ENCODE measurements around the gene EXOC1L. TPM values are rescaled to one million over a fixed set of nuclear protein-coding genes. Genes with fewer than 3 reads are reported as not detected.

Gene EXOC1L
- total and polyA plus RNA-seq, 9 of the 15 experiments (the other 6 are each of a cell fraction or from before 2014, with no cell fraction given), result 0.38 to 3.9 (median 1.0) TPM; not detected in 1

GRCh38 chr4:55808632-55809031, 11.0 kb upstream of the EXOC1L start:
- WGBS (ENCODE audit: insufficient coverage, low coverage, missing lambda C conversion rate), result 18% methylated on average over 5 of the region's 5 CpGs
- Histone ChIP-seq H3K4me3 (no peak overlapping the region), H2AFZ (ENCODE audit: low read depth, low read length) (peak overlapping the region; percentile 62), H3K79me2 (ENCODE audit: control insufficient read depth, insufficient read depth, low read length) (no peaks in the 10 kb centered on the region), H3K4me1 (replicated peaks in 1 of 2; ENCODE audit: control insufficient read depth in 2 of 2, insufficient read depth in 2 of 2, low read length in 2 of 2) (no peaks in the 10 kb centered on the region; a peak in 1 of 5 replicates), H4K20me1 (replicated peaks; ENCODE audit: control insufficient read depth, insufficient read depth, low read length) (no peaks in the 10 kb centered on the region), H3K9me3 (replicated peaks; ENCODE audit: control insufficient read depth, insufficient read depth, low read depth, low read length) (no peaks in the 10 kb centered on the region), H3K4me2 (ENCODE audit: insufficient read depth, low read length) (peak overlapping the region; percentile 12; the same call in 1 of the 2 replicates), H3K36me3 (ENCODE audit: control insufficient read depth, insufficient read depth, low read length) (no peaks in the 10 kb centered on the region), H3K9me1 (ENCODE audit: control insufficient read depth, insufficient read depth, low read length) (no peaks in the 10 kb centered on the region), H3K9ac (ENCODE audit: insufficient read depth in 1 of 2, low read depth in 2 of 2, low read length in 2 of 2) (no peak overlapping the region), H3K27me3 (ENCODE audit: control insufficient read depth in 2 of 2, insufficient read depth in 2 of 2, low read length in 2 of 2) (no peaks in the 10 kb centered on the region; a peak in 1 of 5 replicates), H3K27ac (ENCODE audit: extremely low read depth, low read depth, low read length) (no peak overlapping the region)
- DNase-seq (ENCODE audit: extremely low read depth in 1 of 4, low spot score in 3 of 4) (peak in 1 of 4 experiments; percentile 8), ATAC-seq (peak; percentile 49; the same call in 2 of the 3 replicates), FAIRE-seq (no peak)
- CTCF ChIA-PET (ENCODE audit: low intra/inter-chr PET ratio), result no interaction called here
- POLR2A ChIA-PET, result interaction anchor here (1.0 to 2.4 kb wide), 5 partner anchors 10 to 18 kb away, joined by 3 to 9 read pairs (median 4); partner anchors contain the start of gene EXOC1L
- intact Hi-C loops (cut with micrococcal nuclease) (no loop called here), in situ Hi-C loops (cut with MboI) (no loop called here)
- no TSS peak for BruUV-seq (replicated peaks)
- TF ChIP-seq PHF21A (IDR thresholded peaks at IDR 0.05; ENCODE audit: borderline replicate concordance, low read depth), result peak; percentile 53; the same call in 1 of the 2 replicates
- TF ChIP-seq THRB (CRISPR knock-in tag; conservative IDR thresholded peaks at IDR 0.05), result no peak

GRCh38 chr4:55817691-55818090, 1.9 kb upstream of the EXOC1L start:
- intact Hi-C loops (cut with micrococcal nuclease), result no loop called here
- Histone ChIP-seq H3K27ac (ENCODE audit: extremely low read depth, low read depth, low read length) (no peak overlapping the region), H3K36me3 (ENCODE audit: control insufficient read depth, insufficient read depth, low read length) (no peaks in the 10 kb centered on the region), H3K4me1 (replicated peaks in 1 of 2; ENCODE audit: control insufficient read depth in 2 of 2, insufficient read depth in 2 of 2, low read length in 2 of 2) (peaks cover 0 to 4% of the 10 kb centered on the region in 2 experiments; a peak in 3 of 5 replicates), H3K9me3 (replicated peaks; ENCODE audit: control insufficient read depth, insufficient read depth, low read depth, low read length) (no peaks in the 10 kb centered on the region), H3K4me3 (no peak overlapping the region), H3K79me2 (ENCODE audit: control insufficient read depth, insufficient read depth, low read length) (no peaks in the 10 kb centered on the region), H3K9me1 (ENCODE audit: control insufficient read depth, insufficient read depth, low read length) (no peaks in the 10 kb centered on the region), H3K4me2 (ENCODE audit: insufficient read depth, low read length) (no peak overlapping the region), H3K27me3 (ENCODE audit: control insufficient read depth in 2 of 2, insufficient read depth in 2 of 2, low read length in 2 of 2) (no peaks in the 10 kb centered on the region), H3K9ac (ENCODE audit: insufficient read depth in 1 of 2, low read depth in 2 of 2, low read length in 2 of 2) (no peak overlapping the region), H2AFZ (ENCODE audit: low read depth, low read length) (no peak overlapping the region), H4K20me1 (replicated peaks; ENCODE audit: control insufficient read depth, insufficient read depth, low read length) (no peaks in the 10 kb centered on the region)
- no peak for DNase-seq (ENCODE audit: extremely low read depth in 1 of 4, low spot score in 3 of 4)
- no peak for FAIRE-seq
- ATAC-seq, result no peak
- peak; percentile 33; the same call in 1 of the 2 replicates for TF ChIP-seq ATF3 (IDR thresholded peaks at IDR 0.05)
- TF ChIP-seq ATF3 (CRISPR knock-in tag; conservative IDR thresholded peaks at IDR 0.05), result no peak
- TF ChIP-seq EWSR1 (IDR thresholded peaks at IDR 0.05; ENCODE audit: borderline replicate concordance, low read depth, partially characterized antibody), result no peak
- no peak for TF ChIP-seq ATF1 (CRISPR knock-in tag; IDR thresholded peaks at IDR 0.05)
- peak; percentile 56; the same call in 1 of the 2 replicates for TF ChIP-seq ATF1 (tag; IDR thresholded peaks at IDR 0.05)
- no TSS peak for BruUV-seq (replicated peaks)
- CTCF ChIA-PET (ENCODE audit: low intra/inter-chr PET ratio), result no interaction called here
- in situ Hi-C loops (cut with MboI), result no loop called here
- 38% methylated on average over 3 of the region's 3 CpGs for WGBS (ENCODE audit: insufficient coverage, low coverage, missing lambda C conversion rate)
- POLR2A ChIA-PET, result interaction anchor here (0.9 to 1.8 kb wide), 2 partner anchors 9 kb away, joined by 4 to 7 read pairs; no protein-coding TSS in a partner anchor
